PFSK-1 (cell line): ENCODE data around the gene OMA1.

Experiments used
- FOXP2 ChIP-seq: optimal IDR thresholded peaks from 2 replicates; pipeline ENCODE3; 2011; ENCODE audit warnings: borderline replicate concordance, control low read depth, inconsistent platforms; ENCODE audit not compliant: insufficient read depth; ENCODE audit errors: extremely low read length, extremely low read depth
- POLR2AphosphoS5 ChIP-seq: IDR thresholded peaks from 2 replicates; pipeline ENCODE4 v1.6.1; 2012; ENCODE audit warnings: low read depth, mild to moderate bottlenecking, control low read depth, low read length, moderate library complexity
- REST ChIP-seq, 2 experiments: IDR thresholded peaks; 2 replicates each; pipeline versions ENCODE4 v1.6.1 to v1.8.0; 2011 to 2012; ENCODE audit warnings: low read depth in 2 of 2, low read length in 2 of 2, control low read depth in 1 of 2, inconsistent platforms in 1 of 2, mild to moderate bottlenecking in 1 of 2, moderate library complexity in 1 of 2; ENCODE audit not compliant: insufficient read depth in 1 of 2
- SIN3A ChIP-seq: IDR thresholded peaks from 2 replicates; pipeline ENCODE4 v1.6.1; 2012; ENCODE audit warnings: mild to moderate bottlenecking, low read length, moderate library complexity, borderline replicate concordance; ENCODE audit not compliant: insufficient read depth
- TAF1 ChIP-seq: IDR thresholded peaks from 2 replicates; pipeline ENCODE4 v1.6.1; 2012; ENCODE audit warnings: low read length, control low read depth, borderline replicate concordance; ENCODE audit not compliant: insufficient read depth

The OMA1 gene

GRCh38 chr1:58529284-58529683, 17.2 kb downstream of the OMA1 start:
- TF ChIP-seq POLR2AphosphoS5 (no peak), REST (IDR thresholded peaks at IDR 0.05; ENCODE audit: insufficient read depth in 1 of 2, low read depth in 2 of 2, low read length in 2 of 2) (no peak), FOXP2 (no peak), SIN3A (no peak), TAF1 (no peak)

- TF ChIP-seq TAF1: no peak
- TF ChIP-seq REST (IDR thresholded peaks at IDR 0.05; ENCODE audit: insufficient read depth in 1 of 2, low read depth in 2 of 2, low read length in 2 of 2): no peak
- no peak for TF ChIP-seq POLR2AphosphoS5
- no peak for TF ChIP-seq SIN3A
- TF ChIP-seq FOXP2: no peak
These were observed 18.0 kb downstream of the OMA1 start for GRCh38 chr1:58528518-58528917.

DNA sequence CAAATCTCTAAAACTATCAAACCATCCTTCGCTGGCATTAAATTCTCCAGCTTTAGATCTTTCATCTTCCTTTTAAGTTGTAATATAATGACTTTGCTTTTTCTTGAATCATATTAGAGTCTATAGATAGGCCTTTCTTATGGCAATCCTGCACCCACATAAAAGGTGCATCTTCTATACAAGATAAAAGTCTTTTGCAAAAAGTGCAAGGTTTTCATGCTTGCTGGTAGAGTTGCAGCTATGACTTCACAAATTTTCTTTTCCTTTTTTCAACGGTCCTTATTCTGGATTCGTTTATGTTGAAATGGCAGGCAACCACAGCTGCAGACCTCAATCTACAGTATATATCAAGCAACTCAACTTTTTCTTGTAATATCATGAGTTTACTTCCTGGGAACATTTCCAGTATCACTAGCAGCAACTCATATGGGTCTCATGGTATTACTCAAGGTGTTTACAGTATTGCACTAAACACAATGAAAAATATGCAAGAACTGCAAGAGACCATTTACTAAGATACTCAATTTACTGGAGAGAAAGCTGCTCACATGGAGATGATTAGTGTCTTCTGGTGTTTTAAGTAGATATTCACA, 22.1 kb downstream of the OMA1 start:
- TF ChIP-seq SIN3A (no peak), POLR2AphosphoS5 (no peak), FOXP2 (no peak), TAF1 (no peak), REST (IDR thresholded peaks at IDR 0.05; ENCODE audit: insufficient read depth in 1 of 2, low read depth in 2 of 2, low read length in 2 of 2) (no peak)

- no peak for TF ChIP-seq REST (IDR thresholded peaks at IDR 0.05; ENCODE audit: insufficient read depth in 1 of 2, low read depth in 2 of 2, low read length in 2 of 2)
- no peak for TF ChIP-seq TAF1
- TF ChIP-seq SIN3A: no peak
- TF ChIP-seq POLR2AphosphoS5: no peak
- no peak for TF ChIP-seq FOXP2
These were observed 30.6 kb downstream of the OMA1 start for GRCh38 chr1:58515794-58516401.
